HG02759 (cell line): Measurements from ENCODE around the gene CIROP.
"Not testable (repeated sequence)": the region's sequence is repeated elsewhere in the genome, so short reads cannot be mapped to it uniquely, and the experiment has no call there.

Source experiments
- ATAC-seq: cut with Tn5 transposase; IDR thresholded peaks from one replicate; pipeline ENCODE4 v1.9.1; 2021; ENCODE audit warnings: mild to moderate bottlenecking, moderate library complexity; ENCODE audit not compliant: unreplicated experiment

The CIROP gene

GRCh38 chr14:23114120-23114458 lies 9.3 kb upstream of the CIROP start:
- ATAC-seq: no peak

GRCh38 chr14:23113431-23114119 lies 8.8 kb upstream of the CIROP start:
- ATAC-seq: no peak

- ATAC-seq: no peak
Observed at GRCh38 chr14:23112359-23113178, 7.8 kb upstream of the CIROP start.

- no peak for ATAC-seq
Observed at GRCh38 chr14:23110579-23111365, 6.0 kb upstream of the CIROP start.

GRCh38 chr14:23109769-23110168 lies 5.0 kb upstream of the CIROP start:
- ATAC-seq: no peak

- not testable (repeated sequence) for ATAC-seq
Observed at GRCh38 chr14:23108169-23108568, 3.4 kb upstream of the CIROP start.

GRCh38 chr14:23107620-23108019 lies 2.8 kb upstream of the CIROP start:
- ATAC-seq: not testable (repeated sequence)

GRCh38 chr14:23106747-23107045 lies 1.9 kb upstream of the CIROP start:
- no peak for ATAC-seq

GRCh38 chr14:23105348-23105824 lies 597 bp upstream of the CIROP start:
- no peak for ATAC-seq

- no peak for ATAC-seq
Observed at GRCh38 chr14:23104070-23104590, 659 bp downstream of the CIROP start.

GRCh38 chr14:23103581-23103980 lies 1.2 kb downstream of the CIROP start:
- ATAC-seq: no peak

GRCh38 chr14:23102801-23103200 lies 2.0 kb downstream of the CIROP start:
- ATAC-seq: no peak

- ATAC-seq: no peak
Observed at GRCh38 chr14:23101986-23102625, 2.7 kb downstream of the CIROP start.

GRCh38 chr14:23101213-23101970 lies 3.4 kb downstream of the CIROP start:
- ATAC-seq: no peak

GRCh38 chr14:23099212-23099861 lies 5.5 kb downstream of the CIROP start:
- ATAC-seq: no peak

- no peak for ATAC-seq
Observed at GRCh38 chr14:23097786-23098185, 7.0 kb downstream of the CIROP start.

GRCh38 chr14:23095196-23096108 lies 9.3 kb downstream of the CIROP start, which contains the start of gene C14orf119:
TSS of gene C14orf119 (plus strand) at chr14:23095505. CDS start at chr14:23097659, 2,154 bp downstream.
- peak; percentile 90 for ATAC-seq

GRCh38 chr14:23094666-23095195 lies 10.1 kb downstream of the CIROP start, which contains the start of gene ACIN1:
TSS of gene ACIN1 (minus strand) at chr14:23095136. CDS start at chr14:23095112, 24 bp downstream.
- peak; percentile 45 for ATAC-seq
